ENCODE results near the gene SGSH.

SGSH gene

DNA sequence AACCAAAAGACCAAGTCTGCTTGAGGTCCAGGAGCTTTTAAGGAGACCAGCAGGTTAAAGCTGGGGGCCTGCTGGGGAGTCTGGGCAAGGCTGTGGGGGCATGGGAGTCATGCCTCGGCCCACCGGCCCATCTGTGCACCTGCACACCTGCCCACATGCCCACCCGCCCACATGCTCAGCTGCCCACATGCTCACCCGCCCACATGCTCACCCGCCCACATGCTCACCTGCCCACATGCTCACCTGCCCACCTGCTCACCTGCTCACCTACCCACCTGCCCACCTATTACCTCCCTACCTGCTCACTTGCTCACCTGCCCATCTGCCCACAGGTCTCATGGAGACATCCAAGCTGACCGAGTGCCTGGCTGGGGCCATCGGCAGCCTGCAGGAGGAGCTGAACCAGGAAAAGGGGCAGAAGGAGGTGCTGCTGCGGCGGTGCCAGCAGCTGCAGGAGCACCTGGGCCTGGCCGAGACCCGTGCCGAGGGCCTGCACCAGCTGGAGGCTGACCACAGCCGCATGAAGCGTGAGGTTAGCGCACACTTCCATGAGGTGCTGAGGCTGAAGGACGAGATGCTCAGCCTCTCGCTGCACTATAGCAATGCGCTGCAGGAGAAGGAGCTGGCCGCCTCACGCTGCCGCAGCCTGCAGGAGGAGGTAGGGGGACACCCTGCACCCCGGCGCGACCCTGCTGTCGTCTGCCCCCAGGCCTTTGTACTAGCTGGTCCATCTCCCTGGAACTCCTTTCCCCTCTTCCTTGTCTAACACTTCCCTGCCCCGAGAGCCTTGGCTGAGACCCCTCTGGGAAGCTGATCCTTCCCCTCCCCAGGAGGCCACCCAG, 36.3 kb downstream of the SGSH start:
- no peak overlapping the region for H3K9ac ChIP-seq (ENCODE audit: low read length)
- H4K20me1 ChIP-seq (ENCODE audit: insufficient read depth, low read length): no peaks in the 10 kb centered on the region
- H2AFZ ChIP-seq (ENCODE audit: low read length): no peak overlapping the region
- no peak for TF ChIP-seq EZH2 (IDR thresholded peaks at IDR 0.05; ENCODE audit: borderline replicate concordance, low read length)
- TF ChIP-seq, protein P1, sequence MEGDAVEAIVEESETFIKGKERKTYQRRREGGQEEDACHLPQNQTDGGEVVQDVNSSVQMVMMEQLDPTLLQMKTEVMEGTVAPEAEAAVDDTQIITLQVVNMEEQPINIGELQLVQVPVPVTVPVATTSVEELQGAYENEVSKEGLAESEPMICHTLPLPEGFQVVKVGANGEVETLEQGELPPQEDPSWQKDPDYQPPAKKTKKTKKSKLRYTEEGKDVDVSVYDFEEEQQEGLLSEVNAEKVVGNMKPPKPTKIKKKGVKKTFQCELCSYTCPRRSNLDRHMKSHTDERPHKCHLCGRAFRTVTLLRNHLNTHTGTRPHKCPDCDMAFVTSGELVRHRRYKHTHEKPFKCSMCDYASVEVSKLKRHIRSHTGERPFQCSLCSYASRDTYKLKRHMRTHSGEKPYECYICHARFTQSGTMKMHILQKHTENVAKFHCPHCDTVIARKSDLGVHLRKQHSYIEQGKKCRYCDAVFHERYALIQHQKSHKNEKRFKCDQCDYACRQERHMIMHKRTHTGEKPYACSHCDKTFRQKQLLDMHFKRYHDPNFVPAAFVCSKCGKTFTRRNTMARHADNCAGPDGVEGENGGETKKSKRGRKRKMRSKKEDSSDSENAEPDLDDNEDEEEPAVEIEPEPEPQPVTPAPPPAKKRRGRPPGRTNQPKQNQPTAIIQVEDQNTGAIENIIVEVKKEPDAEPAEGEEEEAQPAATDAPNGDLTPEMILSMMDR (IDR thresholded peaks at IDR 0.05; ENCODE audit: low read length): no peak
- no peaks in the 10 kb centered on the region for H3K9me2 ChIP-seq (ENCODE audit: low read depth, low read length)
- H3K4me1 ChIP-seq (ENCODE audit: insufficient read depth, low read length, severe bottlenecking): no peaks in the 10 kb centered on the region
- H3K79me2 ChIP-seq (ENCODE audit: insufficient read depth, low read length): no peaks in the 10 kb centered on the region
- no peak overlapping the region for H3K4me2 ChIP-seq (ENCODE audit: low read length)
- H3K36me3 ChIP-seq (ENCODE audit: insufficient read depth, low read length): no peaks in the 10 kb centered on the region
- H3F3A ChIP-seq (ENCODE audit: insufficient read depth, low read length): no peaks in the 10 kb centered on the region
- H3K4me3 ChIP-seq (ENCODE audit: low read depth, low read length, poor library complexity, severe bottlenecking): no peak overlapping the region
- no peaks in the 10 kb centered on the region for H3K9me3 ChIP-seq (ENCODE audit: low read length)
- H3K27me3 ChIP-seq (ENCODE audit: insufficient read depth, low read length): peaks cover 13% of the 10 kb centered on the region
- H3K27ac ChIP-seq (ENCODE audit: low read depth, low read length, poor library complexity, severe bottlenecking): no peak overlapping the region

DNA sequence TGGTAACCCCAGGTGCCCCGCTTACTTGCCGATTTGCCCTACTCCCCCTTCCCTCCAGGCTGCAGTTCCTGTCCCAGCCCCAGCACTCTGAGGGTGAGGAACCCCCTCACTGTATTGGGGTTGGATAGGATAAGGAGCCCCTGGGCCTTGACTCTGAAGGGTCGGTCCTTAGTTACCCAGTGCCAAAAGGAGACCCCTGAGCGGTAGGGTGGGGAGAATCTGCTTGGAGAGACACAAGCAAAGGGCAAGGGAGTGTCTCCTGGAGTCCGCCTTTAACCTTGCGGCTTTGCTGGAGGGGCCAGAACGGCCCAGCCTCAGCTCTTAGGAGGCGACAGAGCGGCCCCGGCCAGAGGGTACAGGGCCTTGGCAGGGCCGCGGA, 37.3 kb downstream of the SGSH start:
- Histone ChIP-seq H3K9ac (ENCODE audit: low read length) (no peak overlapping the region), H3K36me3 (ENCODE audit: insufficient read depth, low read length) (no peaks in the 10 kb centered on the region), H3F3A (ENCODE audit: insufficient read depth, low read length) (no peaks in the 10 kb centered on the region), H2AFZ (ENCODE audit: low read length) (no peak overlapping the region), H3K9me2 (ENCODE audit: low read depth, low read length) (no peaks in the 10 kb centered on the region), H4K20me1 (ENCODE audit: insufficient read depth, low read length) (no peaks in the 10 kb centered on the region), H3K4me2 (ENCODE audit: low read length) (no peak overlapping the region), H3K27ac (ENCODE audit: low read depth, low read length, poor library complexity, severe bottlenecking) (no peak overlapping the region), H3K9me3 (ENCODE audit: low read length) (no peaks in the 10 kb centered on the region), H3K4me3 (ENCODE audit: low read depth, low read length, poor library complexity, severe bottlenecking) (no peak overlapping the region), H3K79me2 (ENCODE audit: insufficient read depth, low read length) (no peaks in the 10 kb centered on the region), H3K4me1 (ENCODE audit: insufficient read depth, low read length, severe bottlenecking) (no peaks in the 10 kb centered on the region), H3K27me3 (ENCODE audit: insufficient read depth, low read length) (peaks cover 15% of the 10 kb centered on the region)
- TF ChIP-seq, protein P1 (IDR thresholded peaks at IDR 0.05; ENCODE audit: low read length): no peak
- no peak for TF ChIP-seq EZH2 (IDR thresholded peaks at IDR 0.05; ENCODE audit: borderline replicate concordance, low read length)

DNA sequence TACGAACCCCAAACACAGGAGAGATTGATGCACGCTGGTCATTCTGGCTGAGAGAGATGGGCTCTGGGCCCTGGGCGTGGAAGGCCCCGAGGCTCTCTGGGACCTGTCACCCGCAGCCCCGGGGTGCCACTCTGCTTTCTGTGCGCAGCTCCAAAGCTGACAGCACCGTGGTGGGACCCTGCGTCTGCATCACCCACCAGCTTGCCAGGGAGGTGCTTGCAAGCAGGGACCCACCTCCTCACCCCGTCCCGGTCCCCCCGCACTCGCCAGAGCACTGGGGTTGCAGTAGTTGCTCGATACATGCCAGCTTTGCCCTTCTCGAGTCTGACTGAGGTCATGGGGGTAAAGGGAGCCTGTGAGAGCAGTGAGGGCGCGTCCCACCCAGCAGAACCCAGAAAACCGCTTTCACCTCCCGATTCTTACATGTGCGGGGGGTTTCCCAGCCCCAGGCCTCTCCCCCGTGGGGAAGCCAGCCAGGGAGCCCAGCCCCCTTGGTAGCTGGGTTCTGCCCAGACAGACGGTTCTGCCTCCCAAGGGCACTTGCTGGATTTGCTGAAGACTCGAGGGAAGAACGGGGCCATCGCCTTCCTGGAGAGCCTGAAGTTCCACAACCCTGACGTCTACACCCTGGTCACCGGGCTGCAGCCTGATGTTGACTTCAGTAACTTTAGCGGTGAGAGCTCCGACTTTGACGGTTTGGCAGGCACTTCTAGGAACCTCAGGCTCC, 37.9 kb downstream of the SGSH start:
- peaks cover 16% of the 10 kb centered on the region for H3K27me3 ChIP-seq (ENCODE audit: insufficient read depth, low read length)
- H2AFZ ChIP-seq (ENCODE audit: low read length): no peak overlapping the region
- H3K36me3 ChIP-seq (ENCODE audit: insufficient read depth, low read length): no peaks in the 10 kb centered on the region
- H3K79me2 ChIP-seq (ENCODE audit: insufficient read depth, low read length): no peaks in the 10 kb centered on the region
- TF ChIP-seq EZH2 (IDR thresholded peaks at IDR 0.05; ENCODE audit: borderline replicate concordance, low read length): no peak
- TF ChIP-seq, protein P1 (IDR thresholded peaks at IDR 0.05; ENCODE audit: low read length): no peak
- no peak overlapping the region for H3K4me3 ChIP-seq (ENCODE audit: low read depth, low read length, poor library complexity, severe bottlenecking)
- H3K4me1 ChIP-seq (ENCODE audit: insufficient read depth, low read length, severe bottlenecking): no peaks in the 10 kb centered on the region
- no peak overlapping the region for H3K9ac ChIP-seq (ENCODE audit: low read length)
- no peaks in the 10 kb centered on the region for H3K9me3 ChIP-seq (ENCODE audit: low read length)
- H3K9me2 ChIP-seq (ENCODE audit: low read depth, low read length): no peaks in the 10 kb centered on the region
- H3K27ac ChIP-seq (ENCODE audit: low read depth, low read length, poor library complexity, severe bottlenecking): no peak overlapping the region
- no peak overlapping the region for H3K4me2 ChIP-seq (ENCODE audit: low read length)
- H3F3A ChIP-seq (ENCODE audit: insufficient read depth, low read length): no peaks in the 10 kb centered on the region
- H4K20me1 ChIP-seq (ENCODE audit: insufficient read depth, low read length): no peaks in the 10 kb centered on the region
